ENCODE results near the gene GRB2. TPM values are rescaled to one million over a fixed set of nuclear protein-coding genes. Genes with fewer than 3 reads are reported as not detected.

GRB2 gene
- total and polyA plus RNA-seq, 2 experiments from 2014 or later, result 132 to 198 TPM

GRCh38 chr17:75317671-75318070 is 87.8 kb downstream of the GRB2 start:
- Histone ChIP-seq H3K36me3 (peaks cover 13% of the 10 kb centered on the region), H3K27ac (no peak overlapping the region), H3K4me1 (ENCODE audit: low read depth) (no peaks in the 10 kb centered on the region), H3K4me3 (no peak overlapping the region), H3K27me3 (no peaks in the 10 kb centered on the region), H3K9me3 (ENCODE audit: low read depth) (no peaks in the 10 kb centered on the region)
- TF ChIP-seq CTCF (IDR thresholded peaks at IDR 0.05; ENCODE audit: low read depth, low read length), result no peak
- no peak for DNase-seq (ENCODE audit: low read depth in 1 of 2, low spot score in 1 of 2)

GRCh38 chr17:75316253-75316652 is 89.2 kb downstream of the GRB2 start:
- Histone ChIP-seq H3K4me3 (no peak overlapping the region), H3K36me3 (peaks cover 10% of the 10 kb centered on the region), H3K27ac (peak overlapping the region; percentile 28), H3K9me3 (ENCODE audit: low read depth) (no peaks in the 10 kb centered on the region), H3K4me1 (ENCODE audit: low read depth) (no peaks in the 10 kb centered on the region), H3K27me3 (no peaks in the 10 kb centered on the region)
- no peak for DNase-seq (ENCODE audit: low read depth in 1 of 2, low spot score in 1 of 2)
- no peak for TF ChIP-seq CTCF (IDR thresholded peaks at IDR 0.05; ENCODE audit: low read depth, low read length)

- Histone ChIP-seq H3K4me3 (no peak overlapping the region), H3K9me3 (ENCODE audit: low read depth) (no peaks in the 10 kb centered on the region), H3K4me1 (ENCODE audit: low read depth) (no peaks in the 10 kb centered on the region), H3K27ac (peak overlapping the region; percentile 28), H3K36me3 (peaks cover 7% of the 10 kb centered on the region), H3K27me3 (no peaks in the 10 kb centered on the region)
- TF ChIP-seq CTCF (IDR thresholded peaks at IDR 0.05; ENCODE audit: low read depth, low read length), result no peak
- DNase-seq (ENCODE audit: low read depth in 1 of 2, low spot score in 1 of 2), result no peak
These were observed 89.8 kb downstream of the GRB2 start for GRCh38 chr17:75315541-75316243.

GRCh38 chr17:75313941-75314551 is 91.4 kb downstream of the GRB2 start:
- no peak for TF ChIP-seq CTCF (IDR thresholded peaks at IDR 0.05; ENCODE audit: low read depth, low read length)
- H3K4me1 ChIP-seq (ENCODE audit: low read depth), result no peaks in the 10 kb centered on the region
- no peaks in the 10 kb centered on the region for H3K9me3 ChIP-seq (ENCODE audit: low read depth)
- no peak overlapping the region for H3K4me3 ChIP-seq
- no peak for DNase-seq (ENCODE audit: low read depth in 1 of 2, low spot score in 1 of 2)
- H3K36me3 ChIP-seq, result no peaks in the 10 kb centered on the region
- no peaks in the 10 kb centered on the region for H3K27me3 ChIP-seq
- H3K27ac ChIP-seq, result no peak overlapping the region

- Histone ChIP-seq H3K4me1 (ENCODE audit: low read depth) (no peaks in the 10 kb centered on the region), H3K9me3 (ENCODE audit: low read depth) (no peaks in the 10 kb centered on the region), H3K4me3 (no peak overlapping the region), H3K27ac (no peak overlapping the region), H3K27me3 (no peaks in the 10 kb centered on the region), H3K36me3 (no peaks in the 10 kb centered on the region)
- no peak for TF ChIP-seq CTCF (IDR thresholded peaks at IDR 0.05; ENCODE audit: low read depth, low read length)
- no peak for DNase-seq (ENCODE audit: low read depth in 1 of 2, low spot score in 1 of 2)
These were observed 96.5 kb downstream of the GRB2 start for GRCh38 chr17:75308732-75309629.

Data from cardiac muscle cell (in vitro differentiated cells and primary cell).